Ramos (cell line): Measurements from ENCODE around the gene SHC1.
"Not testable (repeated sequence)": the region's sequence is repeated elsewhere in the genome, so short reads cannot be mapped to it uniquely, and the experiment has no call there.

Experiments used
- in situ Hi-C: fragments of 300-500 bp; cut with MboI; formaldehyde crosslinking; loops from one replicate; pipeline ENCODE4 v1.14.3; 2022; ENCODE audit warnings: low sequenced_read_pairs; ENCODE audit not compliant: unreplicated experiment

SHC1 gene

DNA sequence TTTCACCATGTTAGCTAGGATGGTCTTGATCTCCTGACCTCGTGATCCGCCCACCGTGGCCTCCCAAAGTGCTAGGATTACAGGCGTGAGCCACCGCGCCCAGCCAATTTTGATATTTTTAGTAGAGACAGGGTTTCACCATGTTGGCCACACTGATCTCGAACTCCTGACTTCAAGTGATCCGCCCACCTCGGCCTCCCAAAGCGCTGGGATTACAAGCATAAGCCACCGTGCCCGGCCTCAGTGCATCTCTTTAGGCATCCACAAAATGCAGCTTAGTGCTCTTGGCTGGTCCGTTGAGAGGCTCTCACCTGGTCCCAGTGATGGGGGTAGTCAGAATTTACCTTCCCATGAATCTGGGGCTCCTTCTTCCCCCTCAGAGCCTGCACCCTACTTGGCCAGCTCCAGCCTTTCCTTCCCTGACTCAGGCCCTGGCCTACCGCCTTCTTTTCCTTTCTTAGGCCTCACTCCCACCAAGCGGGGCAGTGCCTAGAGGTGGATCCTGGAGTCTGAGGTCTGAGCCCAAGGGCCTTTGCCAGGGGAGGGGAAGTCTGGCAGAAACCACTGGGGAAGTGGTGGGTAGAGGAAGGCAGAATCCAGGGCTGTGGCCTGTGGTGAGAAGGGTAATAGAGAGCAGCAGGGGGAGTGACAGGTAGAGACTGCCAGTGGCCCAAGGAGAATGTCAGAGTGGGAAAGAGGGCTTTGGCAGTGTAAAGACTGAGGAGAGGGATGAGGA is 26.6 kb upstream of the SHC1 start:
- in situ Hi-C loops = no loop called here

DNA sequence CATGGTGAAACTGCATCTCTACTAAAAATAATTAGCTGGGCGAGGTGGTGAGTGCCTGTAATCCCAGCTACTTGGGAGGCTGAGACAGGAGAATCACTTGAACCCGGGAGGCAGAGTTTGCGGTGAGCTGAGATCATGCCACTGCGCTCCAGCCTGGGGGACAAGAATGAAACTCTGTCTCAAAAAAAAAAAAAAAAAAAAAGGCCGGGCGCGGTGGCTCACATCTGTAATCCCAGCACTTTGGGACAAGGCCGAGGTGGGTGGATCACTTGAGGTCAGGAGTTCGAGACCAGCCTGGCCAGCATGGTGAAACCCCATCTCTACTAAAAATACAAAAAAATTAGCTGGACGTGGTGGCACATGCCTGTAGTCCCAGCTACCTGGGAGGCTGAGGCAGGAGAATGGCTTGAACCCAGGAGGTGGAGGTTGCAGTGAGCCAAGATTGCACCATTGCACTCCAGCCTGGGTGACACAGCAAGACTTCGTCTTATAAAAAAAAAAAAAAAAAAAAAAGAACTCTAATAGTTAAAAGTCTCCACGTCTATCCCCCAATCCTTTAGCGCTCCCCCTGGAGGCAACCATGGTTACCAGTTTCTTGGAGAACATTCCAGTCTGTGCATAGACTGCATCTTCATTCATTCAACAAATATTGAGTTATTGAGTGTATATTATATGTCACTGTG is 24.9 kb upstream of the SHC1 start:
- in situ Hi-C loops = not testable (repeated sequence)

DNA sequence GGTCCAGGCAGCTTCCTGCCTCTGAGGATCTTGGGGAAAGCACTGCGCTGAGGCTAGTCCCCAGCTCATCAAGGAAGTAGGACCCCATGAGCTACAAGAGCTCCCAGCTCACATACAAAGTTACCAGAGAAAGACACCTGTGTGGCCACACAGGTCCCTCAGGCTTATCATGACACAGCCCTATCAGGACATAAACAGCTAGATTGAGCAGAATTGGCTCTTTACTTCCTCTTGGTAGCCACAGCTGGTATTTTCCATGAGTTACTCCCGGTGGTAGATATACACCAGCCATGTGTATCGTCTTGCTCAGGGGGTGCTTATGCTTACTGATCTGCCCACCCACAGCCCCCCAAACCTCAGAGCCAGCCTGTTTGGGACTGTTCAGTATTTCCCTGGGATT is 24.0 kb upstream of the SHC1 start:
- in situ Hi-C loops = no loop called here

DNA sequence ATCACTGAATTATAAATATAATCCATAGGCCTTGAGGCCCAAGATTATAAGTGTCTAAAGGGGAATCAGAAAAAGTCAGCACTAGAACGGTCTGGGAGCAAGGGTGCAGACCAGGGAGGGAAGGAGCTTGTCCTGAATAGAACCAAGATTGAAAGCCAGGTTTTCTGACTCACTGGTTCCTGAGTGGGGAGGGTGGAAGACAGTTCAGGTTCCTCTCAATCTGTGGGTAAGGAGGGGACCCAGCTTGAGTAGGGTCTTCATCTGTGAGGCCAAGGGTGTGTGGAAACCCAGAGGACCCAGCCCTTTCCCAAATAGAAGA is 23.7 kb upstream of the SHC1 start:
- in situ Hi-C loops = no loop called here

DNA sequence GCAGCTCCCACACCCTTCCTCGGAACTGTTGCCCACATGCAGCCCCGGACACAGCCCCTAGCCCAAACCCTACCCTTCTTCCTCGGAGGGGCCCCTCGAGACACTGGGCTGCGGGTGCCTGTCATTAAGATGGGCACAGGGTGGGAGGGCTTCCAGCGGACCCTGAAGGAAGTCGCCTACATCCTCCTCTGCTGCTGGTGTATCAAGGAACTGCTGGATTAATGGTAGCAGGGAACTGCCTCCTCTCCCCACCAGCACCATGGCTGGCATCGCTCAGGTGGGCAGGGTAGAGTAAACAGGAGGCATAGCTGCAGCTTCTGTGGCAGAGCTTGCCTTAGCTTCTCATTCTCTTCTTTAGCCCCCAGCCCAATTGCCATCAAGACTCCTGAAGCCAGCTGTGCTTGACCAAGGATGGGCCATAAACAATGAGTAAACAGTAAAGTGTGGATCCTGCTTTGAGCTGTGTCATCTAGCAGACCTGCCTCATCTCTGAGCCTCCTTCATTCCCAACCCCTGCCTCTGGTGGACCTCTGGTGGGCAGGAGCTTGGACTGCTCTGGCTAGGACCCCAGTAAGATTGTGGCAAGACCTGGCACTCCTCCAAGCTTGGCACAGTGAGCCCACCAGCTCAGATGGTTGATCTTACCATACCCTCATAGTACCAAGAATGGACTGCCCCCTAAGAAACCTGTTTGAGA is 23.2 kb upstream of the SHC1 start, which contains the start of gene LENEP:
LENEP (plus strand) TSS at position 15 of the 697 bp plus-strand sequence; CDS start at position 37, 22 bp downstream.
- in situ Hi-C loops = no loop called here

DNA sequence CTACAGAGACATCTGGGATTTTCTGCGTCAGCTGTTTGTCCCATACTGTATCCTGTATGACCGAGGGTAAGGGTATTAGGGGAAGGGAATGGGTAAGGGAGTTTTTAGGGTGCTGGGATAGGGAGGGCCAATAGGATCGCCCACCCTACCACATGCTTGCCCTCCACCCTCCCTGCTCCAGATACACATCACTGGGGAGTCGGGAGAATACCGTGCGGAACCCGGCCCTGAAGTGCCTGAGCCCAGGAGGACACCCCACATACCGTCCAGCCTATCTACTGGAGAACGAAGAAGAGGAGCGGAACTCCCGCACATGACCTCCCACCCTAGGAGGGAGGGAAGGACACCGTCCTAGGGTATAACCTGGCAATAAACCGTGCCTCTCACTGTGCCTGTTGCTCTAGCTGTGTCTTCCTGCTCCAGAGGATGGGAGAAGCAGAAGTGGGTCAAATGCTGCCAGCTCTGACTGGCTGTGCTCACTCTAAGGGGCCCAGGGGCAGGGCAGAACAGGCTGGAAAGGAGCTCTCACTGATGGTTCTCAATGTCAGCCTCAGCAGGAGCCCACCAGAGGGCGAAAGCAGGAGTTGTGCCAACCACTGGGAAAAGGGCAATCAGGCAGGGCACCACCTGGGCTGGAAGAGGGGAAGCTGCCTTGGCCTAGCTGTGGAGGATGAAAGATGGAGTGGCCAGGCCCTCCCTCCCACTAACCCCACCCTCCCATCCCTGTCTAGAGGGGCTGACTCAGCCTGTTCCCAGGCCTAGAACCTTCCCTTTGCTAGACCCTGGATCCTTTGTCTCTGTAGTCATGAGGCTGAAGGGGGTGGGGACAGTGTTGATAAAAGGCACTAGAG is 22.4 kb upstream of the SHC1 start:
- in situ Hi-C loops = no loop called here

DNA sequence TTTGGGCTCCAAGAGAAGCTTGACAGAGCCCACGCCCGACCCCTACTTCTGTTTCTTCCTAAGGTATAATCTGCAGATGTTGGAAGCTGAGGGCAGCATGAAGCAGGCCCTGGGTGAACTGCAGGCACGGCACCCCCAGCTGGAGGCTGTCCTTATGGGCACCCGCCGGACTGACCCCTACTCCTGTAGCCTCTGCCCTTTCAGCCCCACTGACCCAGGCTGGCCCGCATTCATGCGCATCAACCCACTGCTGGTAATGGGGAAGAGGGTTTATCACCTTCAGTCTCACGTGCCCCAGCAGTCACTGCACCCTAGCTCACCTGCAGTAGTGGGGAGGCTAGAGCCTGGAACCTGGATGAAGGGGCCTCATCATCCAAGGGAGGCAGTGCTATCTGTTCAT is 19.7 kb upstream of the SHC1 start:
- in situ Hi-C loops = no loop called here

DNA sequence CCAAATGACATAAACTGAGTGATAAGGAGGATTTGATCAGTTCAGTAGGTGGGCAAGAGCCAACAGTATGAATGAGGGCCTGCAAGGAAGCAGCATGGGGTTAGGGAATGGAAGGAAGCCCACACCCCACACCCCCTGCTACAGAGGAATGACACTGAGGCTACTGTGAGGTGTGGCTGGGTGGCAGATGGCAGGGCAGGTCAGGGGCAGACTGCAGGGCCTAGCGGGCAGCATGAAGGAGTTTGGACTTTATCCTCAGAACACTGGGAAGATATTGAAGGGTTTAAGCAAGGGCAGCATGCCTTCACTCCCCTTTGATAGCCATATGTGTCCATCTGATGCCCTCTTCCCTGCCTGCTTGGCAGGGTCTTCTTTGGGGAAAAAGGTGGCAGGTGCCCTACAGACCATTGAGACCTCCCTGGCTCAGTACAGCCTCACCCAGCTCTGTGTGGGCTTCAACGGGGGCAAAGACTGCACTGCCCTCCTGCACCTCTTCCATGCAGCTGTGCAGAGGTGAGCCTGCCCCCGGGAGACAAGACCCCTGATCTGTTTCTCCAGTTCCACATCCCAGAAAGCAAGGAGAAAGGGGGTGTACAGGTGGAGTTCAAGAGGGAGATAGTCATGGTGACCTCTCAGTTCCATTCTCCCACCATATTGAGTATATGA is 18.8 kb upstream of the SHC1 start:
- in situ Hi-C loops = no loop called here

DNA sequence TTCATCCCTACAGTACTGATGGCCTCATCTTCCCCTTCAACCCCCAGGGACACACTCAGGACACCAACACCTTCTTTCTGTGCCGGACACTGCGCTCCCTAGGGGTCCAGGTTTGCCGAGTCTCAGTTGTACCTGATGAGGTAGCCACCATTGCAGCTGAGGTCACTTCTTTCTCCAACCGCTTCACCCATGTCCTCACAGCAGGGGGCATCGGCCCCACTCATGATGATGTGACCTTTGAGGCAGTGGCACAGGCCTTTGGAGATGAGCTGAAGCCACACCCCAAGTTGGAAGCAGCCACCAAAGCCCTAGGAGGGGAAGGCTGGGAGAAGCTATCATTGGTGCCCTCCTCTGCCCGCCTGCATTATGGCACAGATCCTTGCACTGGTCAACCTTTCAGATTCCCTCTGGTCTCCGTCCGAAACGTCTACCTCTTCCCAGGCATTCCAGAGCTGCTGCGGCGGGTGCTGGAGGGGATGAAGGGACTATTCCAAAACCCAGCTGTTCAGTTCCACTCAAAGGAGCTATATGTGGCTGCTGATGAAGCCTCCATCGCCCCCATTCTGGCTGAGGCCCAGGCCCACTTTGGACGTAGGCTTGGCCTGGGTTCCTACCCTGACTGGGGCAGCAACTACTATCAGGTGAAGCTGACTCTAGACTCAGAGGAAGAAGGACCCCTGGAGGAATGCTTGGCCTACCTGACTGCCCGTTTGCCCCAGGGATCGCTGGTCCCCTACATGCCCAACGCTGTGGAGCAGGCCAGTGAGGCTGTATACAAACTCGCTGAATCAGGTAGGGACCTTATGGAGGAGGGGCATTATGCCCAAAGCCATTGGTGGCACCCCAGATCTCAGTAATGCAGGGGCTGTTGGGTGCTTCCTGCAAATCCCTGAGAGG is 17.8 kb upstream of the SHC1 start:
- in situ Hi-C loops = no loop called here

DNA sequence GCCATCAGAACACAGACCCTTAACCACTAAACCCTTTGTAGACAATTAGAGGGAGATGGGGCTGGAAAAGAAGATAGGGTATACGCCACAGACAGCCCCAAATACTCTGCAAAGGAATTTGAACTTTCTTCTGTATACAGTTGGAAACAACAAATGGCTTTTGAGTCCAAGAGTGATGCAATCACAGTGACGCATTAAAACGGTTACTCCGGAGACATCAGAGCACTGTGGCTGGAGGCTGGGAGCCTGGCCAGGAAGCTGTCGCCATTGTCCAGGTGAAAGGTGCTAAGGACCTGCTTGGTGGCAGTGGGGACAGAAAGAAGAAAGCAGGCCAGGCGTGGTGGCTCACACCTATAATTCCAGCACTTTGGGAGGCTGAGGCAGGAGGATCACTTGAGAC is 16.8 kb upstream of the SHC1 start:
- in situ Hi-C loops = no loop called here

DNA sequence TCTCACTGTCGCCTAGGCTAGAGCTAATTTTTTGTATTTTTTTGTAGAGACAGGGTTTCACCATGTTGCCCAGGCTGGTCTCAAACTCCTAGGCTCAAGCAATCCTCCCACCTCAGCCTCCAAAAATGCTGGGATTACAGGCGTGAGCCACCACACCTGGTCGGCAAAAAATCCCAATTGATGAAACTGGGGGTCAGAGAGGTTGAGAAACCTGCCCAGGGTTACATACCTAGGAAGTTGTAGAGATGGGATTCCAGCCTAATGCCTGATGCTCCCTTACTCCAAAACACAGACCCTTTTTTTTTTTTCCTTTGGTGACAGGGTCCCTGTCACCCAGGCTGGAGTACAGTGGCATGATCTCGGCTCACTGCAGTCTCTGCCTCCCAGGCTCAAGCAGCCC is 16.2 kb upstream of the SHC1 start:
- in situ Hi-C loops = not testable (repeated sequence)

DNA sequence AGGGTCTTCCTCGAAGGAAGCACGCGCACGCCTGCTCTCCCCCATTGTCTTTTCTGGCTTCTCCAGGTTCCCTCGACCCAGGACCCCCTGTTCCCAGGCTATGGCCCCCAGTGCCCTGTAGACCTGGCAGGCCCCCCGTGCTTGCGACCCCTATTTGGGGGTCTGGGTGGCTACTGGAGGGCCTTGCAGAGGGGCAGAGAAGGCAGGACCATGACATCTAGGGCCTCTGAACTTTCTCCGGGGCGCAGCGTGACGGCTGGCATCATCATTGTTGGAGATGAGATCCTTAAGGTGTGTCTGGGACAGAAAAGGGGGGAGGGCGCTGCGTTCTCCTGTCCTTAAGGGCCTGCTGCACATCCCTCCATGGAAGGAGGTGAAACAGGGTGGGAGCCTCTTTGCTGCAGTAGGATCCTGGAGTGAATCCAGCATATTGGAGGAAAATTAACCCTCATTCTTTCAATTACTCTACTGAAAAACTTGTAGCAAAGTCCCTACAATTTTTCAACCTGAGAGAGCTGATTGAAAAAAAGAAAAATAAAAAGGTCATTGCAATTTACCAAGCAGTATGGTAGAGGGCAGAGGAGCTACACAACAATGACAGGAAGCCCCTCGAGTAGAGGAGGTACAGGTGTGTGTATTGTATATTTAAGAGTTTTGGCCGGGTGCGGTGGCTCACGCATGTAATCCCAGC is 13.4 kb upstream of the SHC1 start:
- in situ Hi-C loops = no loop called here

DNA sequence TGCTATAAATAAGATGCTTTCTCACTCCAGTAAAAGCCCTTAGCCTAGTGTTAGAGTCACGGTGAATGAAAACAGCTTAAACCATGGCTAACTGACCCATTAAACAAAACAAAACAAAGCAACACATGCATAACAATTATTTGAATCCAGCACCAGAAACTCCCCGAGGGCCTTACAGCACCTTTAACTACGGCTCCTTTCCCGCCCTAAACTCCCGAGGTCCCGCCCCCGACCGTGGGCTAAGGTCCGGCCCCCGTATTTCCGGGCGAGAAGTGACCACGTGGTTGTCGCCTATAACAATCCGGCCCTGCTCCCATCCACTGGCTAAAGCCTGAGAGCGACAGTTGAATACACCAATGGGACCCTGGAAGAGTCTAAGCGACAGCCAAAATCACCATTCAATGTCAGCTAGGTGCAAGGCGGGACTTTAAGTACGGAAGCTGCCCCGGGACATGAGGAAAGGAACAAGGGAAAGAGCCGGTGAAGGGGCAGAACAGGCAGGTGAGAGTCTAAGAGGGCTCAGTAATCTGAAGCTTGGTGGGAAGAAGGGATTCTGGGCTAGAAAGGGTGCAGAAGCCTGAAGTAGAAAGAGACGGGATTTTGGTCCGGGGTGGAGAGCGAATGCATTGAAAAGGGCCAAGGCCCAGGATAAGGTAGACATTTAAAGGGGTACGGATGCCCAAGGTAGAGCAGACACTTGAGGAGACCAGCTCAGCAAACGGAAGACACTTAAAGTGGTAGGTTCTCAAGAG is 12.5 kb upstream of the SHC1 start, which contains the start of gene FLAD1:
FLAD1 (plus strand) TSS at position 448 of the 752 bp plus-strand sequence. CDS start 351 bp downstream, outside the sequence.
- in situ Hi-C loops = no loop called here

DNA sequence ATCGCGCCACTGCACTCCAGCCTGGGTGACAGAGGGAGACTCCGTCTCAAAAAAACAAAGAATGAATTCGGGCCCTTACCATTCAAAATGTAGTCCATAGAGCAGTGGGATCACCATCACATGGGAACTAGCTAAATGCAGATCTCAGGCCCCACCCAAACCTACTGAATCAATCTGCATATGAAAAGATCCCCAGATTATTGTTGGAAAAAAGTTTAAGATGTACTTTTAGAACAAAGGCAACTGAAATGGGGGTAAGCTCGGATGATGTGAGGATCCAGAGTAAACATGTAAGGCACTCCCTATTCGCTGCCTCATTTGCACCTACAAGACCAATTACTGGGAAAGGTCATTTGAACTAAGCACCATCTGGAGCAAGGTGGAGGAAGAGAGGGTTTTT is 11.8 kb upstream of the SHC1 start:
- in situ Hi-C loops = no loop called here

DNA sequence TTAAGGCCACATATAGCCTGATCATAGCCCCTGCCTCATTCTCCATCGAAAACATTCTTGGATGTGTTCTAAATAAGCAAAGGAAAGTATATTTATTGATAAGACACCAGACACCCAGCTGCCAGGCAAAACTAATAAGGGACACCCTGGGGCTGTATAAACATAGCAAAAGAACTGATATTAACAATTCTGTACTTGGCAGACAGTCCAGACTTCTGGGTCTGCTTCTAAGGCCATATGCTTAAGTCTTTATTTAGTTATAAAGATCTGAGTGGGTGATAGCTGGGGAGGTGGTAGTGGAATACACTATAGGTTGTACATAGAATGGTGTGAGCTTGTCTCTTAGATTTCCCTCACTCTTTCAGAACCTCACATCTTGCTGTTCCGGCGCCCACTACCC is 7.8 kb upstream of the SHC1 start:
- in situ Hi-C loops = no loop called here

DNA sequence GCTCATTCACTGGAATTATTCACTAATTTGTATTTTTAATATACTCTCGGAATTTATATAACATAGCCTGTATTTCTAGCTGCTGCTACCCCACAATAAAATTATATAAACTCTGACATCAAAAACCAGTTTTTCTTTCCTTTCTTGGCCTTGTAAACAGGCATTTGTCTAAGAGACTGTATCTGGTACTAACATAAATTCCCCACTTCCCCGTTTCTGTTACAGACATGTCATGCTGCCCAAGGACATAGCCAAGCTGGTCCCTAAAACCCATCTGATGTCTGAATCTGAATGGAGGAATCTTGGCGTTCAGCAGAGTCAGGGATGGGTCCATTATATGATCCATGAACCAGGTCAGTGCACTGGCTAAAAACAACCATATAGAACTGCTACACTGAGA is 7.2 kb upstream of the SHC1 start:
- in situ Hi-C loops = not testable (repeated sequence)

DNA sequence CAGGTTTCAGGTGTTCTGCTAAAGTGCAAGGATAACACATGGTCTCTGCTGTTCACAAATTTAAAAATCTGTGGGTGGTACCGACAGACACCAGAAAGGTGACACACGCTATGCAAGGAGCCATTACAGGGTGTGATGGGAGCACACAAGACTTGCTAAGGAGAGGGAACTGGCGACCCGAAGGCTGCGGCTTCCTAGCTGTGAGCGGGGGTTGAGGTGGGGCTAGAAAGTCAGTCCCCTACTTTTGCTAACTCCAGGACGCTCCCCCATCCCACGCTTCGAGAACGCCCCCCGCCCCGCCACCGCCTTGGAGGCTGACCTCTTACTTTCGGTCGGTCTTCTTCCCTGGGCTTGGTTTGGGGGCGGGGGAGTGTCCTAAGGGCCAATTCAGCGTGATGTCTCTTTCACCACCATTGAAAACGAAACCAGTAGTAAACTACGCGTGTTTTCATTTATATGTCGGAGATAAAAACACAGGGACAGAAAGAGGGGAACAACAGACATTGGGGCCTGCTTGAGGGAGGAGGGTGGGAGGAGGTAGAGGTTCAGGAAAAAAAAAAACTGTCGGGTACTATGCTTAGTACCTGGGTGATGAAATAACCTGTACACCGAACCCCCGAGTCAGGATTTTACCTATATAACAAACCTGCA is 5.0 kb upstream of the SHC1 start:
- in situ Hi-C loops = no loop called here
